Neural progenitor cell (in vitro differentiated cells): Measurements from ENCODE around the gene MS4A10.

Source experiments
- CTCF ChIP-seq: fragments of 200-600 bp; sonication (generic); IDR thresholded peaks from 2 replicates; pipeline ENCODE4 v1.5.1; 2017; ENCODE audit warnings: antibody characterized with exemption, mild to moderate bottlenecking
- EZH2 ChIP-seq: fragments of 200-600 bp; sonication (generic); IDR thresholded peaks from 2 replicates; pipeline ENCODE4 v1.6.1; 2017; ENCODE audit warnings: antibody characterized with exemption, mild to moderate bottlenecking, moderate library complexity

GRCh38 chr11:60761436-60762190 is 23.5 kb upstream of the MS4A10 start:
- no peak for TF ChIP-seq CTCF
- no peak for TF ChIP-seq EZH2
